WI38 (cell line): ENCODE data around the gene LYZL1.

Experiments used
- H3K4me3 ChIP-seq: 2 replicates; pipeline ENCODE4 v1.5.1; 2011; ENCODE audit warnings: low read depth, mild to moderate bottlenecking, control low read depth, low read length
- CTCF ChIP-seq: IDR thresholded peaks from 2 replicates; pipeline ENCODE4 v1.5.1; 2012; ENCODE audit warnings: low read depth, mild to moderate bottlenecking, control low read depth, low read length

The LYZL1 gene

GRCh38 chr10:29271877-29272276, 17.0 kb upstream of the LYZL1 start:
- TF ChIP-seq CTCF, result no peak

GRCh38 chr10:29273478-29273877, 15.4 kb upstream of the LYZL1 start:
- no peak overlapping the region for H3K4me3 ChIP-seq
- TF ChIP-seq CTCF, result no peak

More at GRCh38 chr10:29271877-29272276, 17.0 kb upstream of the LYZL1 start:
- no peak overlapping the region for H3K4me3 ChIP-seq

- TF ChIP-seq CTCF, result no peak
- no peak overlapping the region for H3K4me3 ChIP-seq
These were observed 12.5 kb upstream of the LYZL1 start for GRCh38 chr10:29276251-29276850.

- TF ChIP-seq CTCF, result no peak
- no peak overlapping the region for H3K4me3 ChIP-seq
These were observed 11.6 kb upstream of the LYZL1 start for GRCh38 chr10:29277296-29277695.

- no peak for TF ChIP-seq CTCF
- H3K4me3 ChIP-seq, result no peak overlapping the region
These were observed 8.9 kb upstream of the LYZL1 start for GRCh38 chr10:29279779-29280487.

- H3K4me3 ChIP-seq, result no peak overlapping the region
These were observed 8.4 kb upstream of the LYZL1 start for GRCh38 chr10:29280488-29280840.

More at GRCh38 chr10:29280488-29280840, 8.4 kb upstream of the LYZL1 start:
- no peak for TF ChIP-seq CTCF
